T-cell (primary cell): ENCODE data around the gene LTBP3. TPM values are rescaled to one million over a fixed set of nuclear protein-coding genes. Genes with fewer than 3 reads are reported as not detected.
"Not testable (repeated sequence)": the region's sequence is repeated elsewhere in the genome, so short reads cannot be mapped to it uniquely, and the experiment has no call there.

Experiments used
- ATAC-seq, 4 experiments: fragments of 200-7000 bp in 3 of 4; fragments of 150-1000 bp in 1 of 4; cut with Tn5 transposase; replicated peaks in 1 of 4; 1 replicate in 3 of 4; 2 replicates in 1 of 4; pipeline ENCODE4 v1.10.0; 2021; ENCODE audit warnings: moderate library complexity in 3 of 4, mild to moderate bottlenecking in 2 of 4, moderate number of reproducible peaks in 1 of 4
- CTCF ChIA-PET, 2 donors: fragments of 300-600 bp; sonication (Branson Sonifier 250); formaldehyde crosslinking; loops; one replicate each; lab custom pipeline; 2022; ENCODE audit warnings: antibody characterized with exemption in 2 of 2; lab: Charles Lee
- POLR2A ChIA-PET, 2 donors: fragments of 300-600 bp; sonication (Branson Sonifier 250); formaldehyde crosslinking; loops; one replicate each; lab custom pipeline; 2022; ENCODE audit warnings: antibody characterized with exemption in 2 of 2; lab: Charles Lee
- DNase-seq, 35 experiments: peaks; one replicate each; pipeline versions ENCODE4 v3.0.0 to v3.0.0-alpha.2; 2013 to 2023
- H3K27ac ChIP-seq: one replicate; pipeline ENCODE4 v1.5.1; 2013; ENCODE audit warnings: low read length
- H3K27me3 ChIP-seq, 2 experiments: replicated peaks in 1 of 2; 1 replicate in 1 of 2; 2 replicates in 1 of 2; pipeline versions ENCODE4 v1.6.1 to v1.7.0; 2013; ENCODE audit warnings: low read length in 1 of 2, mixed read lengths in 1 of 2; ENCODE audit not compliant: control insufficient read depth in 2 of 2, insufficient read depth in 2 of 2; ENCODE audit errors: extremely low read depth in 1 of 2
- H3K36me3 ChIP-seq, 2 donors: 1 replicate in 1 of 2; 2 replicates in 1 of 2; pipeline versions ENCODE4 v1.6.1 to v1.7.0; 2013; ENCODE audit warnings: low read length in 1 of 2; ENCODE audit not compliant: control insufficient read depth in 2 of 2, insufficient read depth in 1 of 2; ENCODE audit errors: extremely low read depth in 1 of 2
- H3K4me1 ChIP-seq, 2 experiments: 1 replicate in 1 of 2; 2 replicates in 1 of 2; pipeline versions ENCODE4 v1.6.1 to v1.7.0; 2013; ENCODE audit warnings: low read length in 2 of 2, mixed read lengths in 1 of 2; ENCODE audit not compliant: insufficient read depth in 2 of 2, control insufficient read depth in 1 of 2; ENCODE audit errors: extremely low read depth in 1 of 2
- H3K4me3 ChIP-seq, 2 donors: 1 replicate in 1 of 2; 2 replicates in 1 of 2; pipeline versions ENCODE4 v1.5.1 to v1.7.0; 2013; ENCODE audit warnings: mild to moderate bottlenecking in 2 of 2, low read length in 1 of 2, moderate library complexity in 1 of 2; ENCODE audit not compliant: control insufficient read depth in 1 of 2; ENCODE audit errors: extremely low read depth in 1 of 2
- H3K9me3 ChIP-seq: 2 replicates; pipeline ENCODE4 v1.7.0; 2013
- H3K27ac Mint-ChIP-seq, 2 donors: one replicate each; pipeline ENCODE4 v1.8.0; 2020 to 2021; ENCODE audit warnings: mild to moderate bottlenecking in 2 of 2, mixed read lengths in 2 of 2
- H3K27me3 Mint-ChIP-seq, 2 donors: one replicate each; pipeline ENCODE4 v1.8.0; 2021 to 2022; ENCODE audit warnings: mixed read lengths in 2 of 2
- H3K36me3 Mint-ChIP-seq: one replicate; pipeline ENCODE4 v1.8.0; 2021; ENCODE audit warnings: mixed read lengths
- H3K4me1 Mint-ChIP-seq, 3 donors: one replicate each; pipeline ENCODE4 v1.8.0; 2020 to 2022; ENCODE audit warnings: mixed read lengths in 3 of 3, mild to moderate bottlenecking in 1 of 3
- H3K4me3 Mint-ChIP-seq, 3 donors: one replicate each; pipeline ENCODE4 v1.8.0; 2020 to 2022; ENCODE audit warnings: mild to moderate bottlenecking in 3 of 3, mixed read lengths in 3 of 3, moderate library complexity in 3 of 3
- H3K9me3 Mint-ChIP-seq, 3 donors: one replicate each; pipeline ENCODE4 v1.8.0; 2020 to 2022; ENCODE audit warnings: mixed read lengths in 3 of 3
- WGBS: methylation state at CpG from one replicate; pipeline ENCODE4 v1.1.5; 2013; ENCODE audit warnings: missing lambda C conversion rate; ENCODE audit not compliant: insufficient coverage; 5-methylcytosine and 5-hydroxymethylcytosine counted together
- total RNA-seq, 35 experiments: library from RNA in 6 of 35; stranded (reverse) in 6 of 35; fragments of 120-200 nt in 1 of 35; gene quantifications; one replicate each; pipeline versions ENCODE4 v1.2.1 to v1.2.4 and lab custom pipeline; 2013 to 2026

LTBP3 gene
- total RNA-seq, 5 donors from 2014 or later (not counting 1 experiment from before 2014, with no cell fraction given), result 200 to 364 (median 284) TPM

- H3K4me1 ChIP-seq, result peaks cover 38 to 86% of the 10 kb centered on the region in 2 experiments
- Mint-ChIP-seq H3K4me3 (peak within 1 kb of the TSS; percentile 98 to 99 (median 98)), H3K9me3 (no peaks in the 10 kb centered on the region), H3K4me1 (peaks cover 74 to 87% (median 79%) of the 10 kb centered on the region in 3 donors), H3K27me3 (no peaks in the 10 kb centered on the region), H3K27ac (peak within 1 kb of the TSS; percentile 98), H3K36me3 (peaks cover 9% of the 10 kb centered on the region)
- peaks cover 0 to 17% of the 10 kb centered on the region in 2 donors for H3K36me3 ChIP-seq
- CTCF ChIA-PET, result interaction anchor here in 1 of 2 donors (0.7 to 2.3 kb wide), 4 partner anchors 11 to 44 kb away, joined by 3 to 12 read pairs (median 5); no protein-coding TSS in a partner anchor
- WGBS, result under 1% methylated on average over 82 of the region's 89 CpGs
- no peaks in the 10 kb centered on the region for H3K9me3 ChIP-seq
- peak; percentile 73 to 78 (median 76) for ATAC-seq
- POLR2A ChIA-PET, result interaction anchor here (0.6 to 1.2 kb wide), 4 partner anchors 23 to 740 kb away, joined by 3 to 6 read pairs (median 4); partner anchors contain the start of gene MALAT1 (in 1 of the 2)
- H3K4me3 ChIP-seq, result peak within 1 kb of the TSS; percentile 76 to 83
- H3K27ac ChIP-seq, result peak within 1 kb of the TSS; percentile 100
- no peaks in the 10 kb centered on the region for H3K27me3 ChIP-seq
- peak; percentile 95 to 99 (median 98) for DNase-seq
Observed at GRCh38 chr11:65569973-65570918, 12.1 kb upstream of the LTBP3 start, which contains the start of gene ZNRD2. Gene ZNRD2, plus strand, starts transcription at chr11:65570477. Its CDS starts 15 bp downstream, at chr11:65570492.

GRCh38 chr11:65569164-65569972, 11.2 kb upstream of the LTBP3 start:
- Mint-ChIP-seq H3K27me3 (no peaks in the 10 kb centered on the region), H3K36me3 (peaks cover 9% of the 10 kb centered on the region), H3K9me3 (no peaks in the 10 kb centered on the region), H3K27ac (peak overlapping the region; percentile 98), H3K4me3 (peak overlapping the region; percentile 98 to 99 (median 98)), H3K4me1 (peaks cover 72 to 86% (median 78%) of the 10 kb centered on the region in 3 donors)
- no peaks in the 10 kb centered on the region for H3K9me3 ChIP-seq
- H3K27me3 ChIP-seq, result no peaks in the 10 kb centered on the region
- WGBS, result 3% methylated on average over 23 of the region's 28 CpGs
- H3K36me3 ChIP-seq, result peaks cover 0 to 17% of the 10 kb centered on the region in 2 donors
- H3K4me3 ChIP-seq, result peak overlapping the region; percentile 76 to 83
- ATAC-seq (peak; percentile 30 to 38 (median 34)), DNase-seq (peak in 10 of 35 experiments; percentile 46 to 75 (median 71))
- POLR2A ChIA-PET, result interaction anchor here (0.6 to 1.2 kb wide), 3 partner anchors 70 to 741 kb away, joined by 3 to 6 read pairs (median 4); partner anchors contain the start of gene MALAT1 (in 1 of the 2)
- peaks cover 39 to 87% of the 10 kb centered on the region in 2 experiments for H3K4me1 ChIP-seq
- CTCF ChIA-PET, result interaction anchor here in 1 of 2 donors (0.7 to 2.3 kb wide), 4 partner anchors 10 to 269 kb away, joined by 3 to 12 read pairs (median 6); no protein-coding TSS in a partner anchor
- H3K27ac ChIP-seq, result peak overlapping the region; percentile 100

GRCh38 chr11:65565624-65566453, 7.7 kb upstream of the LTBP3 start:
- peak in 23 of 35 experiments; percentile 43 to 72 (median 53) for DNase-seq
- H3K27me3 Mint-ChIP-seq, result no peaks in the 10 kb centered on the region
- Histone ChIP-seq H3K27ac (peak overlapping the region; percentile 90), H3K36me3 (peaks cover 0 to 13% of the 10 kb centered on the region in 2 donors), H3K27me3 (no peaks in the 10 kb centered on the region), H3K9me3 (no peaks in the 10 kb centered on the region), H3K4me1 (peaks cover 23 to 75% of the 10 kb centered on the region in 2 experiments), H3K4me3 (peak overlapping the region; percentile 24 to 39)
- ChIA-PET POLR2A (interaction anchor here (0.5 to 1.7 kb wide), 11 partner anchors 10 to 1055 kb away, joined by 3 to 10 read pairs (median 3); partner anchors contain the start of genes EHBP1L1 (in 1 of the 2) and MALAT1 (in 1 of the 2)), CTCF (interaction anchor here (0.7 to 2.1 kb wide), 13 partner anchors 9 to 642 kb away, joined by 3 to 17 read pairs (median 5); partner anchors contain the start of gene EHBP1L1 (in 1 of the 2))
- H3K9me3 Mint-ChIP-seq, result no peaks in the 10 kb centered on the region
- 50% methylated on average over 3 of the region's 7 CpGs for WGBS
- H3K36me3 Mint-ChIP-seq, result peaks cover 9% of the 10 kb centered on the region
- H3K27ac Mint-ChIP-seq, result peak overlapping the region; percentile 98 to 99
- peaks cover 65 to 68% (median 65%) of the 10 kb centered on the region in 3 donors for H3K4me1 Mint-ChIP-seq
- H3K4me3 Mint-ChIP-seq, result peak overlapping the region; percentile 65 to 98 (median 73)
- no peak for ATAC-seq

GRCh38 chr11:65564879-65565559, 6.9 kb upstream of the LTBP3 start:
- Histone ChIP-seq H3K4me1 (peaks cover 23 to 78% of the 10 kb centered on the region in 2 experiments), H3K27ac (peak overlapping the region; percentile 90), H3K36me3 (peaks cover 0 to 13% of the 10 kb centered on the region in 2 donors), H3K4me3 (peak overlapping the region in 1 of 2 donors; percentile 24)
- peak in 1 of 35 experiments; percentile 50 for DNase-seq
- Mint-ChIP-seq H3K4me1 (peaks cover 65 to 70% (median 70%) of the 10 kb centered on the region in 3 donors), H3K4me3 (peak overlapping the region; percentile 65 to 98 (median 73)), H3K27ac (peak overlapping the region; percentile 98 to 99)
- ATAC-seq, result peak in 3 of 4 experiments; percentile 16 to 22 (median 20)
- H3K27me3 Mint-ChIP-seq, H3K9me3 ChIP-seq, H3K27me3 ChIP-seq, H3K36me3 Mint-ChIP-seq, H3K9me3 Mint-ChIP-seq: not testable (repeated sequence)
- ChIA-PET POLR2A (interaction anchor here (0.6 to 1.7 kb wide), 4 partner anchors 8 to 66 kb away, joined by 3 to 10 read pairs (median 5); partner anchors contain the start of gene MALAT1 (in 1 of the 2)), CTCF (interaction anchor here (0.7 to 2.1 kb wide), 6 partner anchors 18 to 50 kb away, joined by 3 to 17 read pairs (median 4); no protein-coding TSS in a partner anchor)
- WGBS, result 9% methylated on average over 4 of the region's 12 CpGs
